Fibroblast of the aortic adventitia (primary cell): ENCODE data around the gene TNFSF11. TPM values are rescaled to one million over a fixed set of nuclear protein-coding genes. Genes with fewer than 3 reads are reported as not detected.

ENCODE experiments used
- DNase-seq: peaks from one replicate; pipeline ENCODE4 v3.0.0-alpha.2; 2010; ENCODE audit warnings: low read depth
- H3K4me3 ChIP-seq: 2 replicates; pipeline ENCODE4 v1.5.1; 2011; ENCODE audit warnings: low read depth, mild to moderate bottlenecking, control low read depth, low read length, moderate library complexity
- total RNA-seq: library from RNA; depleted of rRNA; stranded (reverse); fragments of >200 nt; gene quantifications from 2 replicates; pipeline ENCODE4 v1.2.3, GENCODE V29; 2012; ENCODE audit warnings: low replicate concordance
- TF ChIP-seq, protein P1 (sequence below): IDR thresholded peaks from 2 replicates; pipeline ENCODE4 v1.5.1; 2011; ENCODE audit warnings: mild to moderate bottlenecking, low read length, control low read depth, inconsistent platforms; ENCODE audit not compliant: insufficient read depth

The TNFSF11 gene
- total RNA-seq, 1 donor = 5.2 TPM

DNA sequence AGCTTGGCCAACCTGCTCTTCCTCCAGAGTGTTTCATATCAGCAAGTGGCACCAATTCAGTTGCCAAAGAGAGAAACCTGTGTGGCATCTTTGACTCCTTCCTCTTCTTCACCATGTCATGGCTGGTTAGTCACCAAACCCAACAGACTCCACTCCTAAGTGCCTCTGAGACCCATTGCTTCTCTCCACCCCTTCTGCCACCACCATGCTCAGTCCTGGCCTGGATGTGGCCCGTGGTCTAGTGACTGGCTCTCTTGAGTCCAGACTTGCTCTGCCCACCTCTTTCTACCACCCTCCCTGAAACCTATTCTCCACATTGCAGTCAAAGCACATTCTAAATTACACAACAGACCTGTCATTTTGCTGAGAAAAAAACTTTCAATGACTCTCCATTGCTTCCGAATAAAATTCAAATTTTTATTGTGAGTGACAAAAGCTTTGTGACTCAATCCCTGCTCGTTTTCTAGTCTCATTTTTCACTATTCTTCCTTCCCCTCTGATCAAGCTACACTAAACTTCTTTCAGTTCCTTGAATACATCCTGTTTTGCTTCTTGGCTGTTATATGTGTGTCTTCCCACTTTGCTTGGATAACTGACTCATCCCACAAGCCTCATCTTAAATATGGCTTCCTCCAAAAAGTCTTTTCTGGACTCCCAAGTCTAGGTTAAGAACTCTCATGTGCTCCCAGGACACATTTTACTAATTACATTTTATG lies 12.0 kb upstream of the TNFSF11 start:
- no peak overlapping the region for H3K4me3 ChIP-seq
- no peak for DNase-seq
- TF ChIP-seq, protein P1, sequence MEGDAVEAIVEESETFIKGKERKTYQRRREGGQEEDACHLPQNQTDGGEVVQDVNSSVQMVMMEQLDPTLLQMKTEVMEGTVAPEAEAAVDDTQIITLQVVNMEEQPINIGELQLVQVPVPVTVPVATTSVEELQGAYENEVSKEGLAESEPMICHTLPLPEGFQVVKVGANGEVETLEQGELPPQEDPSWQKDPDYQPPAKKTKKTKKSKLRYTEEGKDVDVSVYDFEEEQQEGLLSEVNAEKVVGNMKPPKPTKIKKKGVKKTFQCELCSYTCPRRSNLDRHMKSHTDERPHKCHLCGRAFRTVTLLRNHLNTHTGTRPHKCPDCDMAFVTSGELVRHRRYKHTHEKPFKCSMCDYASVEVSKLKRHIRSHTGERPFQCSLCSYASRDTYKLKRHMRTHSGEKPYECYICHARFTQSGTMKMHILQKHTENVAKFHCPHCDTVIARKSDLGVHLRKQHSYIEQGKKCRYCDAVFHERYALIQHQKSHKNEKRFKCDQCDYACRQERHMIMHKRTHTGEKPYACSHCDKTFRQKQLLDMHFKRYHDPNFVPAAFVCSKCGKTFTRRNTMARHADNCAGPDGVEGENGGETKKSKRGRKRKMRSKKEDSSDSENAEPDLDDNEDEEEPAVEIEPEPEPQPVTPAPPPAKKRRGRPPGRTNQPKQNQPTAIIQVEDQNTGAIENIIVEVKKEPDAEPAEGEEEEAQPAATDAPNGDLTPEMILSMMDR = no peak

DNA sequence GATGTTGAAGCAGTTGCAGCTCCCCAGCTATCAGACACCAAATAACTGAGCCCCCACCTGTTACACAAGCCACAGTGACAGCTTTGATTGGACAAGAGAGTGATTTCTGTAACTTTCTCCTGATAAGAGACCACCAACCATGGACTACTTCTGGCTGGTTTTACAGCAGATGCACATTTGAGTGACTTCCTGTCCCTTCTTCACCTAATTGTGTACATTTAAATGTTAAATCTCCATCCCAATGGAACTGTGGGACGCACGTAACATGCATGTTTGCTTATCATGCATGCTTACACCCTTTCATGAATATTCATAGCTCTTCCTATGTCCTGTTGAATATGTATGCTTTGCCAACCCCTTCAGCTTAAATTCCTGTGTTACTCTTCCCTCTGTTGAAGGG lies 6.0 kb upstream of the TNFSF11 start:
- H3K4me3 ChIP-seq = no peak overlapping the region
- TF ChIP-seq, protein P1 = no peak
- no peak for DNase-seq

DNA sequence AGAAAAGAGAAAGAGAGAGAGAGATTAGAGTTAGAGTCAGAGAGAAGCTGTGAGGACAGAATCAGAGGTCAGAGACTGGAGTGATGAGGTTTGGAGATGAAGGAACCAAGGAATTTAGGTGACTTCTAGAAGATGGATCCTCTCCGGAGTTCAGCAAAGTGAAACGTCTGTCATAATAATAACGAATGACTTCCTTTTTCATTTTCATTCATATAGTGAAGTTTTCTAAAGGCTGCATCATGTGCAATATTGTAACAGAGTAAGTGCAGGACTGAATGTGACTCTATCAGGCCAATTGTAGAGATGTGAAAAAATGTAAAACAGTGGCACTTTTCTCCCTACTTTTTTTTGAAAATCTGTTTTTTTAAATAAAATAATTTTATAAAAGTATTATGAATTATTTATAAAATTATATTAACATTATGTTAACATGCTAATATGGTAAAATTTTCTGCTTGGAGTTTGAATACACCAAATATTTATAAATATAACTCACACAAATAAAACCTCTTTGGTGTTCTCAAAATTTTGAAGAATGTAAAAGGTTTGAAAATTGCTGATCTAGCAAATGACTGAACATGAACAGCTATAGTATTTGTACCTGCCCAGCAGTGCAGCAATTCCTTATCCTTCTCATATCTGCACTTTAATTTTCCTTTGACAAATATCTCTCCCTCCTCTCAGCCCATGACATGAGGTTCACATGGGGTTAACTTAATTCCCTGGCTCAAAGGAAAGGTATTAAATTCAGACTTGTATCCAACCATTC lies 4.2 kb upstream of the TNFSF11 start:
- H3K4me3 ChIP-seq = no peak overlapping the region
- TF ChIP-seq, protein P1 = no peak

DNA sequence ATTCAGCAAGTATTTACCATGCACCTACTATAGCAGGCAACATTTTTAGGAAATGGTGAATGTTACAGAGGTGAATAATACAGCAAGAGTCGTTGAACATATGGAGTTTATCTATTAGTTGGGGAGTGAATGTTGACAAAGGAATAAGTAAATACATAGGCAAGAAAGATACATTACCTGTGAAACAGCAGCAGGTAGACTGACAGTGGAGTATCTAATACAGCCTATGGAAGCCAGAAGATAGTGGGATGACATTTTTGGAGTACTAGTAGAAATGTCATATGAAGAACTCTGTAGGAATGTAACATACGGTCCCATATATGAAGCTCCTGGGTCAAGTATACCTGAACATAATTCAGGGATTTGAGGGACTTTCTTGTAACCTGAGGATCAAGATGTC lies 2.1 kb upstream of the TNFSF11 start:
- no peak overlapping the region for H3K4me3 ChIP-seq
- DNase-seq = no peak
- TF ChIP-seq, protein P1 = no peak

More for the DNA sequence above, 4.2 kb upstream of the TNFSF11 start:
- DNase-seq = no peak

DNA sequence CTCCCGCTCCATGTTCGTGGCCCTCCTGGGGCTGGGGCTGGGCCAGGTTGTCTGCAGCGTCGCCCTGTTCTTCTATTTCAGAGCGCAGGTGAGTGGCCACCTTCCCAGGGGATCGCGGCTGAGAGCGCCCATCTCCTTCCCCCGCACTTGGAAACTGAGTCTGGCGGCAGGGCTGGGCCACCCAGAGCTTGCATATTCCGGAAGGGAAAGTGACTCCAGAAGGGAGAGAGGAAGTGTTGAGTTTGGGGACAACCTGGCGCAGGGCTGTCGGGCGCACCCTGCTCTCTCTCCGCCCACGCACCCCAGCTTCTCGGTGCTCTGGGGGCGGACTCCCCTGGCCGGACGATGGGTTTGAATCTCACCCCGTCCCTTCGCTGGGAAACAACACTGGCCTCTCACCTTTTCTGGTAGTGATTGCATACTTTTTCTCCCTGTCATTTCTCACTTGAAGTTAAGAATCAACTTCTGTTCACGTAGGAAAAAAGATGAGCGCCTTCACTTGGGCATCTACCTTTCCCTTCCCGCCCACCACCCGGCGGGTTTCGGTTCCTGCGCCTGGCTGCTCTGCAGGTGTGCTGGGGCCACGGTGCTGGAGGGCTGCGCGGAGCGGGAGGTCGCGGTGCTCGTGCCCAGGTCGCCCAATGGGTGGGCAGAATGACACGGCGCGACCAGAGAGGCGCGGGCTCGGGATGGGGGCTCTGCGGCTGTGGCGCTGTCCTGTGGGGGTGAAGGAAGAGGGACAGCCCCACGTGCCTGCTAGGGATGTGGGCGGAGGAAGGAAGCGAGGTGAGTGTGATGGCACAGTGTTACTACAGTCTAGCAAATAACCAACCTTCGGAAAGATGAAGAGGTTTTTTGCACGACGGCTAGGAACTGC lies 721 bp downstream of the TNFSF11 start:
- H3K4me3 ChIP-seq = peak overlapping the region; percentile 55

DNA sequence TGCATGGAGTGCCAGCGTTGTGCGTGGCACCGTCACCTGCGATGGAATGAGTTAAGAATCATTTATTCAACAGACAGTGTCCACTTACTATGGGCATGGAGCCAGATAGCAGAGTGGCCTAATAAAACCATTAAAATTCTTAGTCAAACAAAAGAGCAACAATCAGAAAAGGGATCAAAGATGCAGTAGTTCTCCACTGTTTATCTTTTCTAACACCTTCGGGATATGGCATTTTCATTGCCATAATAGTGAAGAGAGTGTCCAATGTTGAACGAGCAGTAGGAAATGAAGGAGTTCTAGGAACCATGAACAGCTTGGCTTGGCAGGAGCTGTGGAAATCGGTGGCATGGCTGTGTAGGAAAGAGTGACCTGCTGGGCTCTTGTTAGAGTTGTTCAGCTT lies 2.0 kb downstream of the TNFSF11 start:
- H3K4me3 ChIP-seq = no peak overlapping the region
- no peak for DNase-seq
- TF ChIP-seq, protein P1 = no peak

More for the DNA sequence above, 721 bp downstream of the TNFSF11 start:
- no peak for DNase-seq
- TF ChIP-seq, protein P1 = no peak
